ENCODE data around the gene FYB1.
"Not testable (repeated sequence)": the region's sequence is repeated elsewhere in the genome, so short reads cannot be mapped to it uniquely, and the experiment has no call there.

FYB1 gene

GRCh38 chr5:39186722-39187539 is 32.4 kb downstream of the FYB1 start:
- no peak for DNase-seq (ENCODE audit: low spot score)

- no peak for DNase-seq (ENCODE audit: low spot score)
Measured at GRCh38 chr5:39186289-39186688, 33.1 kb downstream of the FYB1 start.

- DNase-seq (ENCODE audit: low spot score), result no peak
Measured at GRCh38 chr5:39185761-39186160, 33.6 kb downstream of the FYB1 start.

GRCh38 chr5:39179561-39179960 is 39.8 kb downstream of the FYB1 start:
- DNase-seq (ENCODE audit: low spot score), result not testable (repeated sequence)

GRCh38 chr5:39178861-39179260 is 40.5 kb downstream of the FYB1 start:
- no peak for DNase-seq (ENCODE audit: low spot score)

- peak; percentile 33 for DNase-seq (ENCODE audit: low spot score)
Measured at GRCh38 chr5:39178171-39178570, 41.2 kb downstream of the FYB1 start.

GRCh38 chr5:39177631-39177964 is 41.8 kb downstream of the FYB1 start:
- DNase-seq (ENCODE audit: low spot score), result no peak

GRCh38 chr5:39176759-39177630 is 42.4 kb downstream of the FYB1 start:
- DNase-seq (ENCODE audit: low spot score), result no peak

GRCh38 chr5:39175273-39175955 is 43.9 kb downstream of the FYB1 start:
- DNase-seq (ENCODE audit: low spot score), result no peak

- DNase-seq (ENCODE audit: low spot score), result no peak
Measured at GRCh38 chr5:39173069-39173468, 46.3 kb downstream of the FYB1 start.

GRCh38 chr5:39172593-39172992 is 46.8 kb downstream of the FYB1 start:
- no peak for DNase-seq (ENCODE audit: low spot score)

GRCh38 chr5:39171647-39172046 is 47.7 kb downstream of the FYB1 start:
- DNase-seq (ENCODE audit: low spot score), result no peak

GRCh38 chr5:39169081-39169480 is 50.3 kb downstream of the FYB1 start:
- no peak for DNase-seq (ENCODE audit: low spot score)

- no peak for DNase-seq (ENCODE audit: low spot score)
Measured at GRCh38 chr5:39167972-39168342, 51.4 kb downstream of the FYB1 start.

GRCh38 chr5:39167141-39167971 is 52.0 kb downstream of the FYB1 start:
- DNase-seq (ENCODE audit: low spot score), result no peak

- no peak for DNase-seq (ENCODE audit: low spot score)
Measured at GRCh38 chr5:39164529-39165402, 54.6 kb downstream of the FYB1 start.

- no peak for DNase-seq (ENCODE audit: low spot score)
Measured at GRCh38 chr5:39164016-39164415, 55.3 kb downstream of the FYB1 start.

- no peak for DNase-seq (ENCODE audit: low spot score)
Measured at GRCh38 chr5:39161578-39161977, 57.8 kb downstream of the FYB1 start.

- no peak for DNase-seq (ENCODE audit: low spot score)
Measured at GRCh38 chr5:39160576-39161213, 58.7 kb downstream of the FYB1 start.

GRCh38 chr5:39159811-39160490 is 59.4 kb downstream of the FYB1 start:
- no peak for DNase-seq (ENCODE audit: low spot score)
